Measurements from ENCODE around the gene ATG4C. TPM values are rescaled to one million over a fixed set of nuclear protein-coding genes. Genes with fewer than 3 reads are reported as not detected.

ATG4C gene
- total RNA-seq, 1 experiment from 2014 or later: 6.5 TPM

DNA sequence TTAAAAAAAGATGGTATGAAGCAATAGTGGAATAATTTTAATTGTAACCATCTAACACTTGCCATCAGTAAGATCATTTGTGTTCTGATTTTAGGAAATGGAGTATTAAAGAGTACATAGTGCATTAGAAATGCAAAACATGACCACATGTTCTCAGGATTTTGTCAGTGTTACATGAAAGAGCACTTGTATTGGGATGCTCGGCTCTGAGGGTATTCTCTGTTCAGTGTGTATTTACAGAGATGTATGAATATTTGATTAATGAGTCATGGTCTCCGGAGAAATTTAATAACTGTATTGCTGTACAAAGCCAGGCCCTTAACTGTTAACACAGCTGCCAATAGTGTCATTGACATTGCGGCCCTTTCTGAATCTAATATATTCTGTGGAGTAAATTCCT, 91.7 kb downstream of the ATG4C start:
- no peak for DNase-seq (ENCODE audit: unreplicated experiment)

DNA sequence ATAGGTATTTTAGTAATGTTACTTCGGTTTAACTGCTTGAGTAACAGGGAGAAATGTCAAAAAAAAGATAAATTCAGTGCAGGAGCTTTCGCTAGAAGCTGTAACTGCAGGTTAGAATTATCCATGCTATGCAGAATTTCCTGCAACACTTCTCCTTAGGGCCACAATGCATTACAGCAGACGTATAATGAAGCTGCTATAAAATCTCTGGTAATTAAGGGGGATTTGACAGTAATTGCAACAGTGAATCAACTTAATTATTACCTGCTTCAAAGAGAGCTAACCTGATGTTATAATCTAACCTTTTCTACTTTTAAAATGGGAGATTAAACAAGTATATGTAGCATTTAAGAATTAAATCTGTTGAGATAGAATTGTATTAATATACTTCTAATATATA, 92.6 kb downstream of the ATG4C start:
- H3K4me1 Mint-ChIP-seq (ENCODE audit: insufficient read depth, unreplicated experiment): no peaks in the 10 kb centered on the region
- H3K36me3 Mint-ChIP-seq (ENCODE audit: insufficient read depth, unreplicated experiment): no peaks in the 10 kb centered on the region
- no peak overlapping the region for H3K27ac Mint-ChIP-seq (ENCODE audit: low read depth, unreplicated experiment)
- BruUV-seq (replicated peaks): no TSS peak
- CTCF ChIA-PET: interaction anchor here (0.5 kb wide), 1 partner anchor 116 kb away, joined by 3 read pairs; no protein-coding TSS in a partner anchor
- POLR2A ChIA-PET: no interaction called here
- H3K9me3 Mint-ChIP-seq (ENCODE audit: unreplicated experiment): no peaks in the 10 kb centered on the region
- no peak for DNase-seq (ENCODE audit: unreplicated experiment)
- H3K4me3 Mint-ChIP-seq (ENCODE audit: unreplicated experiment): no peak overlapping the region
- no peaks in the 10 kb centered on the region for H3K27me3 Mint-ChIP-seq (ENCODE audit: insufficient read depth, unreplicated experiment)
- TF ChIP-seq, protein P1, sequence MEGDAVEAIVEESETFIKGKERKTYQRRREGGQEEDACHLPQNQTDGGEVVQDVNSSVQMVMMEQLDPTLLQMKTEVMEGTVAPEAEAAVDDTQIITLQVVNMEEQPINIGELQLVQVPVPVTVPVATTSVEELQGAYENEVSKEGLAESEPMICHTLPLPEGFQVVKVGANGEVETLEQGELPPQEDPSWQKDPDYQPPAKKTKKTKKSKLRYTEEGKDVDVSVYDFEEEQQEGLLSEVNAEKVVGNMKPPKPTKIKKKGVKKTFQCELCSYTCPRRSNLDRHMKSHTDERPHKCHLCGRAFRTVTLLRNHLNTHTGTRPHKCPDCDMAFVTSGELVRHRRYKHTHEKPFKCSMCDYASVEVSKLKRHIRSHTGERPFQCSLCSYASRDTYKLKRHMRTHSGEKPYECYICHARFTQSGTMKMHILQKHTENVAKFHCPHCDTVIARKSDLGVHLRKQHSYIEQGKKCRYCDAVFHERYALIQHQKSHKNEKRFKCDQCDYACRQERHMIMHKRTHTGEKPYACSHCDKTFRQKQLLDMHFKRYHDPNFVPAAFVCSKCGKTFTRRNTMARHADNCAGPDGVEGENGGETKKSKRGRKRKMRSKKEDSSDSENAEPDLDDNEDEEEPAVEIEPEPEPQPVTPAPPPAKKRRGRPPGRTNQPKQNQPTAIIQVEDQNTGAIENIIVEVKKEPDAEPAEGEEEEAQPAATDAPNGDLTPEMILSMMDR (IDR thresholded peaks at IDR 0.05; ENCODE audit: unreplicated experiment): no peak
- intact Hi-C loops (cut with micrococcal nuclease): no loop called here

More for the DNA sequence above, 91.7 kb downstream of the ATG4C start:
- POLR2A ChIA-PET: no interaction called here
- CTCF ChIA-PET: no interaction called here
- BruUV-seq (replicated peaks): no TSS peak
- H3K4me3 Mint-ChIP-seq (ENCODE audit: unreplicated experiment): no peak overlapping the region
- TF ChIP-seq, protein P1 (IDR thresholded peaks at IDR 0.05; ENCODE audit: unreplicated experiment): no peak
- intact Hi-C loops (cut with micrococcal nuclease): no loop called here
- H3K27me3 Mint-ChIP-seq (ENCODE audit: insufficient read depth, unreplicated experiment): no peaks in the 10 kb centered on the region
- H3K27ac Mint-ChIP-seq (ENCODE audit: low read depth, unreplicated experiment): no peak overlapping the region
- no peaks in the 10 kb centered on the region for H3K4me1 Mint-ChIP-seq (ENCODE audit: insufficient read depth, unreplicated experiment)
- H3K36me3 Mint-ChIP-seq (ENCODE audit: insufficient read depth, unreplicated experiment): no peaks in the 10 kb centered on the region
- no peaks in the 10 kb centered on the region for H3K9me3 Mint-ChIP-seq (ENCODE audit: unreplicated experiment)

- DNase-seq (ENCODE audit: unreplicated experiment): no peak
- H3K4me1 Mint-ChIP-seq (ENCODE audit: insufficient read depth, unreplicated experiment): no peaks in the 10 kb centered on the region
- TF ChIP-seq, protein P1 (IDR thresholded peaks at IDR 0.05; ENCODE audit: unreplicated experiment): no peak
- intact Hi-C loops (cut with micrococcal nuclease): no loop called here
- no peaks in the 10 kb centered on the region for H3K36me3 Mint-ChIP-seq (ENCODE audit: insufficient read depth, unreplicated experiment)
- H3K27ac Mint-ChIP-seq (ENCODE audit: low read depth, unreplicated experiment): no peak overlapping the region
- BruUV-seq (replicated peaks): no TSS peak
- no peaks in the 10 kb centered on the region for H3K9me3 Mint-ChIP-seq (ENCODE audit: unreplicated experiment)
- ChIA-PET CTCF (no interaction called here), POLR2A (no interaction called here)
- no peak overlapping the region for H3K4me3 Mint-ChIP-seq (ENCODE audit: unreplicated experiment)
- no peaks in the 10 kb centered on the region for H3K27me3 Mint-ChIP-seq (ENCODE audit: insufficient read depth, unreplicated experiment)
These were observed 93.6 kb downstream of the ATG4C start for GRCh38 chr1:62877579-62877978.

- no peaks in the 10 kb centered on the region for H3K27me3 Mint-ChIP-seq (ENCODE audit: insufficient read depth, unreplicated experiment)
- H3K4me1 Mint-ChIP-seq (ENCODE audit: insufficient read depth, unreplicated experiment): no peaks in the 10 kb centered on the region
- ChIA-PET CTCF (interaction anchor here (0.6 kb wide), 1 partner anchor 614 kb away, joined by 3 read pairs; no protein-coding TSS in a partner anchor), POLR2A (interaction anchor here (0.7 kb wide), 1 partner anchor 10 kb away, joined by 3 read pairs; no protein-coding TSS in a partner anchor)
- no peaks in the 10 kb centered on the region for H3K9me3 Mint-ChIP-seq (ENCODE audit: unreplicated experiment)
- no peak overlapping the region for H3K27ac Mint-ChIP-seq (ENCODE audit: low read depth, unreplicated experiment)
- TF ChIP-seq, protein P1 (IDR thresholded peaks at IDR 0.05; ENCODE audit: unreplicated experiment): no peak
- DNase-seq (ENCODE audit: unreplicated experiment): no peak
- BruUV-seq (replicated peaks): no TSS peak
- no peak overlapping the region for H3K4me3 Mint-ChIP-seq (ENCODE audit: unreplicated experiment)
- intact Hi-C loops (cut with micrococcal nuclease): no loop called here
- no peaks in the 10 kb centered on the region for H3K36me3 Mint-ChIP-seq (ENCODE audit: insufficient read depth, unreplicated experiment)
These were observed 96.0 kb downstream of the ATG4C start for GRCh38 chr1:62879962-62880361.
